ENCODE results near the gene CHRNB1. TPM values are rescaled to one million over a fixed set of nuclear protein-coding genes. Genes with fewer than 3 reads are reported as not detected.

Gene CHRNB1
- total and polyA plus RNA-seq, 10 of the 15 experiments (the other 5 are each of a cell fraction or from before 2014, with no cell fraction given), result 5.8 to 14.8 (median 11.3) TPM

- in situ Hi-C loops (cut with MboI), result no loop called here
- TF ChIP-seq ATF3 (IDR thresholded peaks at IDR 0.05; ENCODE audit: borderline replicate concordance, extremely low read depth, low read depth, low read length) (no peak), IKZF1 (conservative IDR thresholded peaks at IDR 0.05) (peak; percentile 14; the same call in 1 of the 2 replicates), TCF7 (IDR thresholded peaks at IDR 0.05; ENCODE audit: borderline replicate concordance) (no peak), EGR1 (IDR thresholded peaks at IDR 0.05; ENCODE audit: borderline replicate concordance in 1 of 2, low read depth in 2 of 2, low read length in 2 of 2) (peak in 1 of 2 experiments; percentile 21; a peak in 1 of 3 replicates), BHLHE40 (IDR thresholded peaks at IDR 0.05; ENCODE audit: borderline replicate concordance in 1 of 2, low read depth in 2 of 2, low read length in 1 of 2) (0 out of 4 replicates have a peak, but pooled peaks of 1 of the 2 experiments have one; percentile 6)
- ATAC-seq (peak; percentile 44), DNase-seq (ENCODE audit: low read depth, low spot score) (no peak), FAIRE-seq (no peak)
- Histone ChIP-seq H3K4me2 (ENCODE audit: control insufficient read depth, insufficient read depth) (peak overlapping the region; percentile 72), H3K9me3 (replicated peaks; ENCODE audit: control insufficient read depth, insufficient read depth, low read length) (no peaks in the 10 kb centered on the region), H3K36me3 (ENCODE audit: control insufficient read depth in 2 of 2, insufficient read depth in 2 of 2, low read length in 1 of 2) (no peaks in the 10 kb centered on the region), H3K27me3 (replicated peaks in 1 of 2; ENCODE audit: control insufficient read depth in 2 of 2, insufficient read depth in 2 of 2, low read length in 1 of 2) (peaks cover 0 to 6% of the 10 kb centered on the region in 2 experiments; a peak in 2 of 4 replicates), H4K20me1 (ENCODE audit: control insufficient read depth, insufficient read depth) (no peaks in the 10 kb centered on the region), H3K9ac (ENCODE audit: control insufficient read depth, insufficient read depth, low read length) (no peak overlapping the region; the same call in 1 of the 2 replicates), H3K4me3 (peak overlapping the region; percentile 85), H3K79me2 (ENCODE audit: control insufficient read depth, insufficient read depth, low read length) (peaks cover 2% of the 10 kb centered on the region), H3K27ac (ENCODE audit: control insufficient read depth, insufficient read depth) (no peak overlapping the region), H3K4me1 (ENCODE audit: control insufficient read depth, insufficient read depth, low read length) (peaks cover 3% of the 10 kb centered on the region; the same call in 1 of the 2 replicates), H2AFZ (ENCODE audit: control insufficient read depth, low read depth, low read length) (peak overlapping the region; percentile 96)
- BruUV-seq (replicated peaks), result no TSS peak
- SMC1A ChIA-PET (ENCODE audit: uncharacterized antibody, unreplicated experiment), result interaction anchor here (0.8 to 2.2 kb wide), 6 partner anchors 30 to 282 kb away, joined by 3 to 8 read pairs (median 3); partner anchors contain the start of genes SAT2, TMEM102 and TP53
- CTCF ChIA-PET, result interaction anchor here (0.6 to 2.1 kb wide), 5 partner anchors 30 to 109 kb away, joined by 3 to 8 read pairs (median 4); partner anchors contain the start of genes ACAP1 and TMEM102
- RAD21 ChIA-PET (ENCODE audit: unreplicated experiment), result interaction anchor here (0.8 to 2.2 kb wide), 6 partner anchors 9 to 283 kb away, joined by 4 to 13 read pairs (median 6); partner anchors contain the start of genes ACAP1, PLSCR3, TMEM102 and TP53
- WGBS (ENCODE audit: insufficient coverage, insufficient replicate concordance, low lambda C conversion rate, missing lambda C conversion rate), result 2% methylated on average over 25 of the region's 65 CpGs
- POLR2A ChIA-PET, result interaction anchor here (0.5 to 2.7 kb wide), 12 partner anchors 10 to 728 kb away, joined by 3 to 23 read pairs (median 6); partner anchors contain the start of genes ACAP1, CD68, FGF11 and NEURL4
- intact Hi-C loops (cut with micrococcal nuclease; ENCODE audit: unreplicated experiment), result loop anchor here (5.0 kb wide), 1 partner anchor 32 kb away; the partner anchor contains the start of genes FGF11 and TMEM102
Measured at GRCh38 chr17:7404737-7405349, 40.0 kb upstream of the CHRNB1 start.

Data from GM12878 (cell line).